BJ (cell line): ENCODE results near the gene HS6ST3. TPM values are rescaled to one million over a fixed set of nuclear protein-coding genes. Genes with fewer than 3 reads are reported as not detected.

Experiments
- CTCF ChIA-PET: fragments of 350-600 bp; formaldehyde crosslinking; extraction: SDS; loops from one replicate; lab custom pipeline; 2021; ENCODE audit warnings: antibody characterized with exemption, inconsistent platforms; lab: Yijun Ruan, JAX
- POLR2A ChIA-PET: fragments of 300-600 bp; sonication (Branson Sonifier 250); formaldehyde crosslinking; extraction: SDS; loops from one replicate; lab custom pipeline; 2021; ENCODE audit warnings: antibody characterized with exemption; lab: Charles Lee
- DNase-seq: peaks from one replicate; pipeline ENCODE4 v3.0.0-alpha.2; 2011; ENCODE audit warnings: low read depth
- H3K27me3 ChIP-seq: 2 replicates; pipeline ENCODE4 v1.6.0; 2011; ENCODE audit warnings: low read length; ENCODE audit not compliant: control insufficient read depth, insufficient read depth
- H3K36me3 ChIP-seq: 2 replicates; pipeline ENCODE4 v1.5.1; 2011; ENCODE audit warnings: low read length; ENCODE audit not compliant: control insufficient read depth, insufficient read depth
- H3K4me3 ChIP-seq: 2 replicates; pipeline ENCODE4 v1.5.1; 2011; ENCODE audit warnings: low read depth, mild to moderate bottlenecking, control low read depth, low read length
- CTCF ChIP-seq: IDR thresholded peaks from 2 replicates; pipeline ENCODE4 v1.5.1; 2011; ENCODE audit warnings: low read depth, mild to moderate bottlenecking, control low read depth, inconsistent platforms, low read length, moderate library complexity; ENCODE audit not compliant: insufficient read depth
- polyA plus RNA-seq: library from polyadenylated mRNA; depleted of rRNA; stranded (reverse); fragments of >200 nt; gene quantifications from 2 replicates; pipeline ENCODE4 v1.2.3, GENCODE V29; 2011

Gene HS6ST3
- polyA plus RNA-seq, 1 experiment: not detected

- no peak overlapping the region for H3K4me3 ChIP-seq
- CTCF ChIA-PET: no interaction called here
- H3K27me3 ChIP-seq: no peaks in the 10 kb centered on the region
- no peak for TF ChIP-seq CTCF
- no peaks in the 10 kb centered on the region for H3K36me3 ChIP-seq
- no peak for DNase-seq
- POLR2A ChIA-PET: no interaction called here
Measured at GRCh38 chr13:96238241-96238640, 148.3 kb downstream of the HS6ST3 start.

- no peak overlapping the region for H3K4me3 ChIP-seq
- no peak for TF ChIP-seq CTCF
- no peaks in the 10 kb centered on the region for H3K36me3 ChIP-seq
- ChIA-PET POLR2A (no interaction called here), CTCF (no interaction called here)
- DNase-seq: no peak
- no peaks in the 10 kb centered on the region for H3K27me3 ChIP-seq
Measured at GRCh38 chr13:96238861-96239260, 149.0 kb downstream of the HS6ST3 start.

- DNase-seq: no peak
- H3K4me3 ChIP-seq: no peak overlapping the region
- no peak for TF ChIP-seq CTCF
- no peaks in the 10 kb centered on the region for H3K27me3 ChIP-seq
- ChIA-PET CTCF (no interaction called here), POLR2A (no interaction called here)
- no peaks in the 10 kb centered on the region for H3K36me3 ChIP-seq
Measured at GRCh38 chr13:96243376-96243775, 153.5 kb downstream of the HS6ST3 start.

GRCh38 chr13:96248103-96248502, 158.2 kb downstream of the HS6ST3 start:
- no peak for DNase-seq
- CTCF ChIA-PET: no interaction called here
- POLR2A ChIA-PET: no interaction called here
- Histone ChIP-seq H3K4me3 (no peak overlapping the region), H3K36me3 (no peaks in the 10 kb centered on the region), H3K27me3 (no peaks in the 10 kb centered on the region)
- TF ChIP-seq CTCF: no peak

GRCh38 chr13:96248996-96249395, 159.1 kb downstream of the HS6ST3 start:
- POLR2A ChIA-PET: no interaction called here
- CTCF ChIA-PET: no interaction called here

More at GRCh38 chr13:96248996-96249395, 159.1 kb downstream of the HS6ST3 start:
- Histone ChIP-seq H3K36me3 (no peaks in the 10 kb centered on the region), H3K27me3 (no peaks in the 10 kb centered on the region), H3K4me3 (no peak overlapping the region)
- no peak for DNase-seq
- TF ChIP-seq CTCF: no peak
